GM12864 (cell line): Measurements from ENCODE around the gene PREB.

Experiments
- DNase-seq: peaks from one replicate; pipeline ENCODE4 v3.0.0-alpha.2; 2011; ENCODE audit warnings: low read depth
- H3K4me3 ChIP-seq: 2 replicates; pipeline ENCODE4 v1.5.1; 2011; ENCODE audit warnings: mild to moderate bottlenecking, low read depth, low read length, control low read depth
- CTCF ChIP-seq: IDR thresholded peaks from 2 replicates; pipeline ENCODE4 v1.5.1; 2011; ENCODE audit warnings: low read depth, mild to moderate bottlenecking, moderate library complexity, low read length, control low read depth, inconsistent platforms; ENCODE audit errors: missing control alignments

Gene PREB

GRCh38 chr2:27134781-27135477 is 493 bp upstream of the PREB start:
- no peak for TF ChIP-seq CTCF
- DNase-seq: no peak
- peak overlapping the region; percentile 83 for H3K4me3 ChIP-seq

GRCh38 chr2:27133195-27133875 is 1.1 kb downstream of the PREB start:
- DNase-seq: no peak
- peak overlapping the region; percentile 83 for H3K4me3 ChIP-seq
- no peak for TF ChIP-seq CTCF

- DNase-seq: no peak
- TF ChIP-seq CTCF: no peak
These were observed 3.0 kb downstream of the PREB start for GRCh38 chr2:27131429-27131828.

GRCh38 chr2:27130396-27130795 is 4.0 kb downstream of the PREB start:
- no peak overlapping the region for H3K4me3 ChIP-seq
- no peak for TF ChIP-seq CTCF
- DNase-seq: no peak

More at GRCh38 chr2:27131429-27131828, 3.0 kb downstream of the PREB start:
- H3K4me3 ChIP-seq: no peak overlapping the region

GRCh38 chr2:27128668-27129571 is 5.5 kb downstream of the PREB start:
- no peak for DNase-seq
- no peak for TF ChIP-seq CTCF
- no peak overlapping the region for H3K4me3 ChIP-seq

- TF ChIP-seq CTCF: no peak
- no peak overlapping the region for H3K4me3 ChIP-seq
- no peak for DNase-seq
These were observed 6.4 kb downstream of the PREB start for GRCh38 chr2:27127883-27128667.
